Stimulated activated CD8-positive, alpha-beta memory T cell treated with anti-CD3 and anti-CD28 coated beads, Interleukin-7, amount 100 ng/mL, for 1 hour (primary cell): ENCODE measurements around the gene OR52L1.

Source experiments
- DNase-seq, 2 donors: peaks; one replicate each; pipeline ENCODE4 v3.0.0-alpha.2; 2020; ENCODE audit warnings: low read depth in 2 of 2

The OR52L1 gene

GRCh38 chr11:5940748-5941147, 46.0 kb downstream of the OR52L1 start:
- DNase-seq: no peak

- no peak for DNase-seq
These were observed 48.2 kb downstream of the OR52L1 start for GRCh38 chr11:5938603-5938965.

- DNase-seq: no peak
These were observed 48.8 kb downstream of the OR52L1 start for GRCh38 chr11:5937868-5938602.
